ENCODE measurements around the gene SPINDOC.

- TF ChIP-seq ZFP3 (CRISPR knock-in tag; IDR thresholded peaks at IDR 0.05) (no peak), SNAI2 (CRISPR knock-in tag; IDR thresholded peaks at IDR 0.05) (no peak), ZNF8 (CRISPR knock-in tag; IDR thresholded peaks at IDR 0.05) (no peak), CREB5 (CRISPR knock-in tag; IDR thresholded peaks at IDR 0.05; ENCODE audit: low read depth) (no peak), ZNF565 (CRISPR knock-in tag; conservative IDR thresholded peaks at IDR 0.05; ENCODE audit: low read depth) (no peak), ISL1 (CRISPR knock-in tag; IDR thresholded peaks at IDR 0.05) (no peak), TCF4 (CRISPR knock-in tag; IDR thresholded peaks at IDR 0.05; ENCODE audit: borderline replicate concordance) (no peak), PATZ1 (CRISPR knock-in tag; IDR thresholded peaks at IDR 0.05; ENCODE audit: borderline replicate concordance) (no peak)
- TF ChIP-seq, protein P1, sequence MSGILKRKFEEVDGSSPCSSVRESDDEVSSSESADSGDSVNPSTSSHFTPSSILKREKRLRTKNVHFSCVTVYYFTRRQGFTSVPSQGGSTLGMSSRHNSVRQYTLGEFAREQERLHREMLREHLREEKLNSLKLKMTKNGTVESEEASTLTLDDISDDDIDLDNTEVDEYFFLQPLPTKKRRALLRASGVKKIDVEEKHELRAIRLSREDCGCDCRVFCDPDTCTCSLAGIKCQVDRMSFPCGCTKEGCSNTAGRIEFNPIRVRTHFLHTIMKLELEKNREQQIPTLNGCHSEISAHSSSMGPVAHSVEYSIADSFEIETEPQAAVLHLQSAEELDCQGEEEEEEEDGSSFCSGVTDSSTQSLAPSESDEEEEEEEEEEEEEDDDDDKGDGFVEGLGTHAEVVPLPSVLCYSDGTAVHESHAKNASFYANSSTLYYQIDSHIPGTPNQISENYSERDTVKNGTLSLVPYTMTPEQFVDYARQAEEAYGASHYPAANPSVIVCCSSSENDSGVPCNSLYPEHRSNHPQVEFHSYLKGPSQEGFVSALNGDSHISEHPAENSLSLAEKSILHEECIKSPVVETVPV (CRISPR knock-in tag; IDR thresholded peaks at IDR 0.05), result no peak
- TF ChIP-seq, protein P2, sequence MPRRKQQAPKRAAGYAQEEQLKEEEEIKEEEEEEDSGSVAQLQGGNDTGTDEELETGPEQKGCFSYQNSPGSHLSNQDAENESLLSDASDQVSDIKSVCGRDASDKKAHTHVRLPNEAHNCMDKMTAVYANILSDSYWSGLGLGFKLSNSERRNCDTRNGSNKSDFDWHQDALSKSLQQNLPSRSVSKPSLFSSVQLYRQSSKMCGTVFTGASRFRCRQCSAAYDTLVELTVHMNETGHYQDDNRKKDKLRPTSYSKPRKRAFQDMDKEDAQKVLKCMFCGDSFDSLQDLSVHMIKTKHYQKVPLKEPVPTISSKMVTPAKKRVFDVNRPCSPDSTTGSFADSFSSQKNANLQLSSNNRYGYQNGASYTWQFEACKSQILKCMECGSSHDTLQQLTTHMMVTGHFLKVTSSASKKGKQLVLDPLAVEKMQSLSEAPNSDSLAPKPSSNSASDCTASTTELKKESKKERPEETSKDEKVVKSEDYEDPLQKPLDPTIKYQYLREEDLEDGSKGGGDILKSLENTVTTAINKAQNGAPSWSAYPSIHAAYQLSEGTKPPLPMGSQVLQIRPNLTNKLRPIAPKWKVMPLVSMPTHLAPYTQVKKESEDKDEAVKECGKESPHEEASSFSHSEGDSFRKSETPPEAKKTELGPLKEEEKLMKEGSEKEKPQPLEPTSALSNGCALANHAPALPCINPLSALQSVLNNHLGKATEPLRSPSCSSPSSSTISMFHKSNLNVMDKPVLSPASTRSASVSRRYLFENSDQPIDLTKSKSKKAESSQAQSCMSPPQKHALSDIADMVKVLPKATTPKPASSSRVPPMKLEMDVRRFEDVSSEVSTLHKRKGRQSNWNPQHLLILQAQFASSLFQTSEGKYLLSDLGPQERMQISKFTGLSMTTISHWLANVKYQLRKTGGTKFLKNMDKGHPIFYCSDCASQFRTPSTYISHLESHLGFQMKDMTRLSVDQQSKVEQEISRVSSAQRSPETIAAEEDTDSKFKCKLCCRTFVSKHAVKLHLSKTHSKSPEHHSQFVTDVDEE (CRISPR knock-in tag; IDR thresholded peaks at IDR 0.05), result no peak
These were observed at the start of gene SPINDOC for GRCh38 chr11:63813035-63813562.
